GM19240 (cell line): Measurements from ENCODE around the gene SOX6.

ENCODE experiments used
- DNase-seq: peaks from one replicate; pipeline ENCODE4 v3.0.0; 2011; ENCODE audit warnings: low spot score; ENCODE audit not compliant: insufficient read length

The SOX6 gene

GRCh38 chr11:15969281-15969680, 387.1 kb downstream of the SOX6 start:
- no peak for DNase-seq

GRCh38 chr11:15968461-15969130, 387.8 kb downstream of the SOX6 start:
- DNase-seq, result no peak

GRCh38 chr11:15967966-15968365, 388.4 kb downstream of the SOX6 start:
- DNase-seq, result no peak

- DNase-seq, result no peak
Measured at GRCh38 chr11:15967166-15967565, 389.2 kb downstream of the SOX6 start.

GRCh38 chr11:15965562-15966250, 390.6 kb downstream of the SOX6 start:
- DNase-seq, result no peak

- DNase-seq, result no peak
Measured at GRCh38 chr11:15963266-15963665, 393.1 kb downstream of the SOX6 start.

GRCh38 chr11:15958910-15959309, 397.4 kb downstream of the SOX6 start:
- no peak for DNase-seq

GRCh38 chr11:15957234-15957633, 399.1 kb downstream of the SOX6 start:
- no peak for DNase-seq

GRCh38 chr11:15956302-15956701, 400.0 kb downstream of the SOX6 start:
- DNase-seq, result no peak

- DNase-seq, result no peak
Measured at GRCh38 chr11:15955595-15955994, 400.8 kb downstream of the SOX6 start.

- no peak for DNase-seq
Measured at GRCh38 chr11:15947681-15948648, 408.4 kb downstream of the SOX6 start.

- no peak for DNase-seq
Measured at GRCh38 chr11:15945726-15946125, 410.6 kb downstream of the SOX6 start.

GRCh38 chr11:15944460-15944859, 411.9 kb downstream of the SOX6 start:
- no peak for DNase-seq

- no peak for DNase-seq
Measured at GRCh38 chr11:15943418-15944197, 412.7 kb downstream of the SOX6 start.

- no peak for DNase-seq
Measured at GRCh38 chr11:15942936-15943335, 413.4 kb downstream of the SOX6 start.

- DNase-seq, result no peak
Measured at GRCh38 chr11:15942126-15942525, 414.2 kb downstream of the SOX6 start.

- peak; percentile 14 for DNase-seq
Measured at GRCh38 chr11:15941206-15941770, 415.1 kb downstream of the SOX6 start.

GRCh38 chr11:15940462-15941205, 415.7 kb downstream of the SOX6 start:
- no peak for DNase-seq

- DNase-seq, result no peak
Measured at GRCh38 chr11:15938983-15939382, 417.4 kb downstream of the SOX6 start.

- DNase-seq, result no peak
Measured at GRCh38 chr11:15938121-15938611, 418.2 kb downstream of the SOX6 start.
